Hypothalamus (tissue), 51 donors: ENCODE results near the gene LAIR2.
"Not testable (repeated sequence)": the region's sequence is repeated elsewhere in the genome, so short reads cannot be mapped to it uniquely, and the experiment has no call there.

Experiments used
- DNase-seq, 51 donors: peaks; one replicate each; lab custom pipeline; 2025; lab: John Stamatoyannopoulos, UW

LAIR2 gene

DNA sequence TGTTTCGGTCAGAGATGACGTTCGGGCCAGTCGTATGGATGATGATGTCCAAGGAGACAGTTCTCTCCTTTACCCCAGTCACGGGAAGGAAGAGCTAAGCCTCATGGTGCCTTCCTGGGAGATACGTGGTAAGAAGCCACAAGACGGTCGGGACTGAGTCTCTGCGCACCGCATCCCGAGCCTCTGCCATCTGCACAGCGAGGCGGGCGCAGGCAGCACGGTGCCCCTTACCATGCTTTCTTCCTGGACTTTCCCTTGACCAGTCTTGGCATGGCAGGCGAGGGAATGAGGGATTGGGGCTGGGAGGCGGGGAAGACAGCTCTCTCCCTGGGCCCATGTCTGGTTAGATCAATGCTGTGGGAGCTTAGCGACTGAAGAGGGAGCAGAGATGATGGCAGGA is 10.1 kb upstream of the LAIR2 start:
- no peak for DNase-seq

DNA sequence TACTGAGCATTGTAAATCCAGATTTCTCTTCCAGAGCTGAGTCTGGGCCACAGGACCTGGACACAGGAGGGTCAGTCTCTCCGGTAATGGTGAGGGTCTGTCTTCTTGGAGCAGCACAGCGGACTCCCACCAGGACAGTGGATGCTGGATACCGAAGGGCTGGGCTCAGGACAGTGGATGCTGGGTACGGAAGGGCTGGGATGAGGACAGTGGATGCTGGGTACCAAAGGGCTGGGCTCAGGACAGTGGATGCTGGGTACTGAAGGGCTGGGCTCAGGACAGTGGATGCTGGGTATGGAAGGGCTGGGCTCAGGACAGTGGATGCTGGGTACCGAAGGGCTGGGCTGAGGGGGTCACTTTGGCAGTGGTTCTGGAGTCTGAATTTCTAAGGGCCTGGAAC is 9.6 kb upstream of the LAIR2 start:
- DNase-seq: not testable (repeated sequence)

DNA sequence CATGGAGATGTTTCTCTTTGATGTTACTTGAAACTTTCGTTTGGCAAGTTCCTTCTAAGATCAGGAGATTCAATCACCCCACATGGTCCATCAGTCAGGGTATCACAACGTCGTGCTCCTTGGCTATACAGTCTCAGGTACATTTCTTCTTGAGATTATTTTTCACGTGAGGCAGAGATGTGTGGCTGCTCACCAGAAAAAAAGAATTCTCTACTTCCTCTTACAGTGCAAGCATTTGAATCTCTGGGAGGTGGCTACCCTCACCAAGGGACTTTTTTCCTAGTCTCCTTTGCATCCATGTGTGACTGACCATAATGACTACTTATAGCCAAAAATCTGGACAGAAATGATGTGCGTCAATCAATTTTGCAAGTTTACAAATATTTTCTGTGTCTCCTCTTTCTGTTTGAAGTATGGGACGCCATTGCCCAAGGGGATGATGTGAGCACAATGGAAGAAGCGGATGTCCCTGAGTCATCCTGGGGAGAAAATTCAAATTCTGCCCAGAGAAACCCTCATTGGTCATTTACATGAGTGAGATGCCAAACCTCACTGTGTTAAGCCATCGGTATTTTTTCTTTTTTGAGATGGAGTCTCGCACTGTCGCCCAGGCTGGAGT is 8.6 kb upstream of the LAIR2 start:
- no peak for DNase-seq

DNA sequence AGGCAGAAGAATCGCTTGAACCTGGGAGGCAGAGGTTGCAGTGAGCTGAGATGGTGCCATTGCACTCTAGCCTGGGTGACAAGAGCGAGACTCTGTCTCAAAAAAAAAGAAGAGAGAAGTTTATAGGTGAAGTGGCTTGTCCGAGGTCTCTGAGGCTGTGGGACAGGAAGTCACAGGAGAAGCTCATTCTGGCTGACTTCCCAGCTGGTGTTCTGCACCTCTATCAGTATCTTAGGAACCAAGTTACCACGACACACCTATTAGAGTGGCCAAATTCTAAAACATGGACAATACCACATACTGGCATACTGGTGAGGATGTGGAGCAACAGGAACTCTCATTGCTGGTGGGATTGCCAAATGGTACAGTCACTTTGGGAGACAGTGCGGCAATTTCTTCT is 7.3 kb upstream of the LAIR2 start:
- DNase-seq: not testable (repeated sequence)

DNA sequence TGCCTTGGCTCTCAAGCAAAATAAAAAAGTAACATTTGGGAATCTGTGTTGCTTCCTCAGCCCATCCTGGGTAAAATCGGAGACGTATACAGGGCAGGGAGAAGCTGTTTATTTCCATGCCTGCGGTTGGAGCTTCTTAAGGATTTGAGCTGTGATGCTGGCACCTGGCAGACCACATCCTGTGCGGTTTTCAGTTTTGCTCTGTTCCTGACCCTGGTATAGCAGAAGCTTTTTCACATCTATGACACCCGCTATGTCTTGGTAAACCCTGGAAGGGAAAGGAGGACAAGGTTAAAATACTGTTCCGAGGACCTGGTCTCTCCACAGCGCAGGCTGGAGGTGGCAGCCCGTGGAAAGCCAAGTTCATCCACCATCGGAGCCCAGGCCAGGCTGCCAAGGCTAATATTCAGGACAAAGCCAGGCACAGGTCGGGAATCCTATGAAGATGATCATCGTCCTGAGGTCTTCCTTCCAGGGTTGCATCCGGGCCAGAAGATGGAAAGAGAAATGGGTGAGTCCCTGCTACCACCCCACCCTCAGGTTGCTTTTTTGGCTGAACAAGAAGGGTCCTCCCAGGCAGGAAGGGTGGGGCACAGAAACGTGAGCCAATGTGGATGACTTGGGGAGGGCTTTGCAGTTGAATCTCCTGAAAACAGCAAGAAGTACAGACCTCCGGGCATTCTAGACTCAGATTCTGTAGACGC is 4.7 kb upstream of the LAIR2 start:
- not testable (repeated sequence) for DNase-seq

DNA sequence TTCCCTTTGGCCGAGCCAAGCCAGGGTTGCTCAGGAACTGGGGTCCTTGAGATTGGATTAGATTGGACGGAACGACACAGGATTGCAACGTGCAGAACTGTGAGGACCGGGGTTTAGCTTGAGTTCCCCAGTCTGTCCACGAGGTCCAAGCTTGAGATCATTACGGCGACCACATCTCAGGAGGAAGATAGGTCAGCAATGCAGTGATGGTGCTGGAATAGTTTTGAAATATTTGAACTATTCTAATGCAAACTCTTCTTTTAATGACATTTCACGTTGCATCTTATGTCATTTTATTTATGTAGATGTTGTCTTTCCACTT is 4.2 kb upstream of the LAIR2 start:
- not testable (repeated sequence) for DNase-seq

DNA sequence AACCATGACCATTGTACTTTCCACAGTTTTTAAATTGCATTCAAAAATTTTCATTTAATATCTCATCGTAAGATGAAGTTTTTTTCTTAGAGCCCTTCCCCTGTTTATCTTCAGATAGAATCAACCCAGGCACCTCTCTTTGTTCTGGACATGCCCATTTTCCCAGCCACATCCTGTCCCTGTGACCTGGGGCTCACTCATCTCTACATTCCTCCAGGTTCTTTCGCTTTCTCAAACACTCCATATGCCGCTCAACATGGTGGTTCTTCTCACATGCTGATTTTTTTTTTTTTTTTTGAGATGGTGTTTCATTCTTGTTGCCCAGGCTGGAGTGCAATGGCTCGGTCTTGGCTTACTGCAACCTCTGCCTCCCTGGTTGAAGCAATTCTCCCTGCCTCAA is 2.9 kb downstream of the LAIR2 start:
- not testable (repeated sequence) for DNase-seq

DNA sequence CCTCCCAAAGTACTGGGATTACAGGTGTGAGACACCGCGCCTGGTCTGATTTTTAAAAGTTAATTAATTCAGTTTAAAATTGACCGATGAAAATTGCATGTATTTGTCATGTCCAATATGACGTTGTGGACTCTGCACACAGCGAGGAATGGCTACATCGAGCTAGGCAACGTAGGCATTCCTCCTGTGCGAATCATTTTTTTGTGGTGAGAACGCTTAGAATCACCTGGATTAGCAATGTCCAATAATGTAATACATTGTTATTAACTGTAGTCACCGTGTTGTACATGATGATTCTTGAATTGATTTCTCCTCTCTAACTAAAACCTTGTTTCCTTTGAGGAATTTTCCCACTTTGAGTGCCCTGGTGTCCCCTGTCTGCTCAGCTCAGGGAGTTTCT is 3.4 kb downstream of the LAIR2 start:
- DNase-seq: no peak

DNA sequence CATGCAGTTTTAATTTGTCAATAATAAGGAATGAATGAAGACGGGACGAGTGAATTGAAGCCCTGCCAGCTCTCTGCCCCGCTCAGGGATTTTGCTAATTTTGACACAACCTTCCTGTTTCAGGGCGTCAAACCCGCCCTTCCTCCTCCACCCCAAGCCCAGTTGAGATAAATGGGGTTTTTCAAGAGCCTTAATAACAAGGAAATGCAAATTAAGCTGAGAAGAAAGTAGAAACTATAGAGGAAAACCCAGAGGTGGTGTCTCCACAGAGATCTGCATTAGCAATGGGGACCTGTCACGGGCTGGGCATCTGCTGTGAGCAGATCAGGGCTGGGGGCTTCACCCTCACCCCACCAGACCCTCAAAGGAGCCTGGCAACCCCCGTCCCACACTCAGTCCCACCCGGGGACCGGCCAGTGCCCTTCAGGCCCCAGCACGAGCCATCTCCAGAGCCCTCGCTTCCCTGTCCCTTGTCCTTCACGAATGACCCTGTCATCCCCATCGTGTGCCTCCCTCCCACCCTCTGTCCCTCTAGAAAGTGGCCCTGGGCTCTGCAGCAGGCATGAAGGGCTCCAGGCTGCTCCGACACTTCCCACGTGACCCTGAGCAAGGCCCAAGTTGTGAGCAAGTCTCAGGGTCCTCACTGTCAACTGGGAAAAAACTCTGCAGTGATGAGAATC is 4.5 kb downstream of the LAIR2 start:
- not testable (repeated sequence) for DNase-seq

DNA sequence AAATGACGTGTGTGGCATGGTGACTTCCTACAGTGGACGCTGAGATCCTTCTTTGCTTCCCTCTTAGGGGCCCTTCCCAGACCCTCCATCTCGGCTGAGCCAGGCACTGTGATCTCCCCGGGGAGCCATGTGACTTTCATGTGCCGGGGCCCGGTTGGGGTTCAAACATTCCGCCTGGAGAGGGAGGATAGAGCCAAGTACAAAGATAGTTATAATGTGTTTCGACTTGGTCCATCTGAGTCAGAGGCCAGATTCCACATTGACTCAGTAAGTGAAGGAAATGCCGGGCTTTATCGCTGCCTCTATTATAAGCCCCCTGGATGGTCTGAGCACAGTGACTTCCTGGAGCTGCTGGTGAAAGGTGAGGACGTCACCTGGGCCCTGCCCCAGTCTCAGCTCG is 5.2 kb downstream of the LAIR2 start:
- no peak for DNase-seq

DNA sequence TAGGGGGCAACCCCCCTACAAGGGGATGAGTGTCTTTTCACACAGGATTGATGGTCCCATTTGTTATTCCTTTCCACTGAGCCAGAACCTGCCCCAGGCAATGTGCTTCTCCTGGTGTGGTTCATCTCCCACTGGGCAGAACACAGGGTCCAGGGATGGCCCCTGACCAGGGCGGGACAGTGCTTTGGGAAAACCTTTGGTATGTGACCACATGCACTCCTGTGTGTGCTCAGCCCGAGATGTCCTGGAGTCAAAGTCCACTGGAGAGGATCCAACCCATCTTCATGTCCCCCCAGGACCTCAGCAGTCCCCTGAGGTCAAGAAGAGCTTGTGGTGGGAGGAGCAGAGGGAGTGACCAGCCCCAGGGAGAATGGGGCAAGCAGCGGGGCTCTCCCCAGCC is 5.9 kb downstream of the LAIR2 start:
- not testable (repeated sequence) for DNase-seq

DNA sequence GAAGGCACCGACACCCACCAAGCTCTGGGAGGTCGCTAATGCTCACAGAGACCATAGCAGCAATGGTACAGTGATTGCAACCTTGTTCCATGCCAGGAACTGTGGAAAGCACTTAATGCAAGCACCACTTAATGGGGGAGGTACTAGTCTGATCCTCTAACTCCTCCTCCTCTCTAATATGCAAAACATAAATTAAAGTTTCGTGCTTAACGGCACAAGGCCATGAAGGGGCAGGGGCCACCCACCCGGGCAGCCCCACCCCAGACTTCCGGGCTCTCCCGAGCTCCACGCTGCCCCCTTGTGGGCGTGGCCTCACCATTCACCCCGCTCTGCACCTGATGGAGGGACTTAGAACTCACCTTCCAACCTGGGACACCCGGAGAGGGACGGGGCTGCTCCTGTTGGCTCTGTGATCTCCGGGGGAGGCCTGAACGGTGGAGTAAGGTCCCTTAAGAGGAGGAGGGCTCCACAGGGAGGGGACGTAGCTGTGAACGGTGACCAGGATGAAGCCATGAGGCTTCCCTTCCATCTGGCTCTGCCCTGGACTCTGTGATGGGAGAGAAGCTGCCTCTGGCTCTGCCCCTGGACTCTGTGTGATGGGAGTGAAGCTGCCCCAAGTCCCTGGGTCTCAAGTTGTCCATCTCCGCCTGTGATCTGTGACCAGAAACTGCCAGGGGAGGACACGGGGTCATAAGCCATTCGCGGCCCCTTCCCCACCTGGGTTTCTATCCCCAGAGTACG is 6.7 kb downstream of the LAIR2 start:
- DNase-seq: not testable (repeated sequence)

DNA sequence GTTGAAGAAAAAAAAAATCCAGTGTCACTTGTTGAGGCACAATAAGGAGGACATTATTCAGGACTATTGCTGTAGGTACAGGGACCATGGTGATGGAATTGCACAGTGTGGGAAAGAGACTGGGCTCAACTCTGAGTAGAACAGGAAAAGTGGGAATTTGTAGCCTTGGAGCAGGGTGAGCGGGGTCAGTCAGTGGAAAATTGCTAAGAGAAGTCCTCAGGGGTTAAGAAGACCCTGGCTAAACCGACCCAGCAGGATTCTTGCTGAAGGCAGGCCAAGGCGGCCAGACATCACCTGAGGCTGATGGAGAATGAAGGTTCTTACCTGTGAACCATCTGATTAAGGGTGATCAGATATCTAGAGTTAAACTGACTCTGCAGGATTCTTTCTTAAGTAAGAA is 12.5 kb downstream of the LAIR2 start:
- no peak for DNase-seq

DNA sequence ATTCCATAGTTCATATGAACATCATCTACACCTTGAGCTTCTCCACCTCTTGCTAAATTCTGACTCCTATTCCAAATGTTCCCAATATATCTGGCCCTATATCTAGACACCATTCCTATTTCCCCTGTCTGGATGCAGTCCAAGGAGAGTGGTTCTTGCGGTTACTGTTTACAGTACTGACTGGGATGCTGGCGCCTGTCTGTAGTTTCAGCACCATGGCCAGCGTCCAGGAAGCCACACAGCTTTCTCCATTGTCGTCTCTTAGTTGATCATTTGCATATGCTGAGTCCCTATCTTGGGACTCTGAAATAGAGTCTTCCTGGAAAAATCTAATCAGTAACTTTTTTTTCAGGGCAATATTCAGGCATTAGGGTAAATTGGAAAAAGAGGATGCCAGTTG is 14.9 kb downstream of the LAIR2 start:
- DNase-seq: peak in 11 of 51 donors; percentile 2 to 39 (median 11)

DNA sequence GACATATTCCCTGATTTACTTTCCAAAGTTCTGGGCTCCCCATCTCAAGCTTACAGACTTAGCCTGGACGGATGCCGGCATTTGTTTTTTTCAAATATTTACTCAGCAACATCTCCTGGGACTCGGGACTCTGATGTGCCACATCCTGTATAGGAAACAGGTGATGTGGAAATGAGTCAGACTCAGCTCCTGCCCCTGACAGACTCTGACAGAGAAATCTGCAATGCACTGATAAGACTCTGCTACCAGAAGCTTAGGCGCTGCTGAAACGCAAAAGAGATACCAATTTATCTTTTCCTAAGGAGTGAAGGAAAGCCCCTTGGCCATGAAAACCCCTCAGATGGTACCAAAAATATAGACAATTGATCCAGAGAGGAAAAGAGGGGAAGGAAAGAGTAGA is 16.2 kb downstream of the LAIR2 start:
- no peak for DNase-seq

DNA sequence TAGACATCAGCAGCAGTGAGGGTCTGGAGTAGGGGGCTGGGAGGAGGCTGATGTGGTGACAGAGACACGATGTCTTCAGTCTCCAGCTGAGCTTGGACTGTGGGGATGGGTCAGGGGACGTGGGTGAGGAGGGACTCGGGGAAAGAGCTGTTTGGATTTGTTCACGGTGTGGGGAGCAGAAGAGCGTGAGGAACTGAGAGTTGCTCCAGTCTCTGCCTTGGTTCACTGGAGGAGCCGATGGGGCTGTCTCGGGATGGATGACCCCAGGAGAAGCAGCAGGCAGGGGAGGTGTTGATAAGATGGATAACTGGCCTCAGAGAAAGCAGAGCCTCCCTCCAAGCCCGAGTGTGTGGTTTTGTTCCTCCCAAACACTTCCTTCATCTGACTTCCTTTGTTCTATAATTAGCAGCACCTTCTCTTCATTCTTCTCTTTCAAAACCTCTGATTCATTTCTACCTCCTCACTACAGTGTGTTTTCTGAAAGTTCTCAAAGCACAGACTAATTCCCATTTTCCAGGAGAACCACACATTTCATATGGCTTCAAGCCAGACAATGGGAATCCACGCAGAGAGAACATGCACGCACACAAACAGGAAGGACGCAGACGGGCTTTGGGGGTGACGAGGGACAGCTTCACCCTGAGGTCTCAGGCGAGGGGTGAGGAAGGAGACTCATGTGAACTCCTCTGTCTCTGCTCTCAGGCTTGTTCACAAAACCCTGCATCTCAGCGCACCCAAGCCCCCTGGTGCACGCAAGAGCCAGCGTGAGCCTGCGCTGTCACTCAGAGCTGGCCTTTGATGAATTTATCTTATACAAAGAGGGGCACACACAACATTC is 18.6 kb downstream of the LAIR2 start:
- DNase-seq: peak in 3 of 51 donors; percentile 6 to 8 (median 7)

DNA sequence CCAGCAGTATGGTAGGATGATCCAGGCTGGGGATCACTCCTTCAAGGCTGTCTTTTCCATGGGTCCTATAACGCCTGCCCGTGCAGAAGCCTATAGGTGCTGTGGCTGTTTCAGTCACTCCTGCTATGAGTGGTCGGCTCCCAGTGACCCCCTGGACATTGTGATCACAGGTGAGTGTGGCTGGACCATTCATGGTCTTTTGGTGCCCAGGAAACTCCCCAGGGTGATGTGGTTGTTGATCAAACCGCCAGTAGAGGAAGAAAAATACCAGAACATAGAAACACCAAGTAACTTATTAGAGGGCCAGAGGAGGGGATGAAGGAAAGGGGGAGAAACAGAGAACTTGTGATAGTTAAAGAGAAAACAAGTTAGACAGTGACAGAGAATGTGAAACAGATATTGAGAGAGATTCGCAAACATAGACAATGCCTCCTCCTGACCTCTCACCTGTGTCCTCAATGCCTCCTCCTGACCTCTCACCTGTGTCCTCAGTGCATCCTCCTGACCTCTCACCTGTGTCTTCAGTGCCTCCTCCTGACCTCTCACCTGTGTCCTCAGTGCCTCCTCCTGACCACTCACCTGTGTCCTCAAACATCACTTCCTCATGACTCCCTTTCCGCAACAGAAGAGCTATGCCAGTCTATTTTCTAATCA is 19.4 kb downstream of the LAIR2 start:
- no peak for DNase-seq

DNA sequence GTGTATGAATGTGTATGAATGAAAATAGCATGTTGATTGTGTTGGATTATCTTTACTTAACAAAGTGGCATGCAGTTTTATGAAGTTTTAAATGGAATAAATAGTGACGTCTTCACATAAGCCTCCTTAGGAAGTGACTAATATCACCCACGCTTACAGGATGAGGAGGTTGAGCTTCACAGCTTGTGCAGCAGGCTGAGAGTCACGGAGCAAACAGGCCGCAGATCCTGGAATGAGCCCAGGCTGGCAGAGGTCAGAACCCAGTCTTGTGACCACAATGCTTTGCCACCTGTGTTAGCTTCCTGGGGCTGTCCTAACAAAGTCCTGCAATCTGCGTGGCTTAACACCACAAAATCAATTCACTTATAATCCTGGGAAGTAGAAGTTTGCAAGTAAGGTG is 20.8 kb downstream of the LAIR2 start:
- DNase-seq: peak in 3 of 51 donors; percentile 1 to 10 (median 5)

DNA sequence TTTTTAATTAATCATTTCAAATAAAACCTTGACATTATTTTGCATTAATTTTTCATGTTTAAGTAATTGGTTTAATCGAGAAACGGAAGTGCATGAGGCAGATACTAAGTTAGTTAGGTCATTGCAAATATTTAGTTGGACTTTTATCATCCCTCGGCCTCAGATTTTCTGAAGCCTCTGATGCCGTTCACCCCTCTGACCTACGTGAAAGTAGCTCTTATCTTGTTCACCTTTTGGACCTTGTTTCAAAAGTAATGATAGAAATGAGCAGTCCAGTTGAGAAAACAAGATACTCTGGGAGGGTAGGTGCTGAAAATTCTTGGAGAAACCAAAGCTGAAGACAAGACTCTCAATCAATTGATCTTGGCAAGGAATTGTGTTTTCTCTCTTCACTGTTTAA is 23.0 kb downstream of the LAIR2 start:
- DNase-seq: no peak

DNA sequence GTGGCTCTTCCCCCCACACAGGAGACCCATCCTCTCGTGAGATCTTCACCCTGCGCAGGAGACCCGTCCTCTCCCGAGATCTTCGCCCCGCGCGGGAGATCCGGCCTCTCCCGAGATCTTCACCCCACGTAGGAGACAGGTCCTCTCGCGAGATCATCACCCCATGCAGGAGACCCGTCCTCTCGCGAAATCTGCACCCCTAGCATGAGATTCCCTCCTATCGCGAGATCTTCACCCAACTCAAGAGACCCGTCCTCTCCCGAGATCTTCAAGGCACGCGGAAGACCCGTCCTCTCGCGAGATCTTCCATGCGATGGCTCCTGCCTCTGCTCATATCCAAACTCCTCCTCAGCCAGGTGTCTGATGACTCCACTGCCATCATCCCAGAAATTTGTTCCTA is 24.3 kb downstream of the LAIR2 start:
- DNase-seq: no peak
